ENCODE results near the gene RFX3.
A peak's percentile ranks its signal among the peaks of the same experiment; 100 is the strongest.

Gene RFX3

DNA sequence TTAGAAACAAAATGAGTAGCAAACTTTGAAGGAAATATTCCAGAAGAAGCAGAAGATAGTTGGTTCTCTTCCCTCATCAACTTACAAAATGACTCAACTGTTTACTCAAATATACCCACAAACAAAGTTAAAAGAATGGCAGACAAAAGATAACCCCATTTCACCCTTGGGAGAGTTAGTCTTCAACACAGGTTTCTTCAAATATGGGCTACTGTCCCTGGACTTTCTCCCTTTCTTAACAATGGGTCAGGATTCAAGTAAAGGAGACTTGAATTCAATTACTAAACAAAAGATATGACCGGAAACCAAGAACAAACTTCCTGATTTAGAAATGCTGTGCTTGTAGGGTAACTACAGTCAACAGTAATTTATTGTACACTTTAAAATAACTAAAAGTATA lies 14.2 kb downstream of the RFX3 start:
- DNase-seq, result no peak

DNA sequence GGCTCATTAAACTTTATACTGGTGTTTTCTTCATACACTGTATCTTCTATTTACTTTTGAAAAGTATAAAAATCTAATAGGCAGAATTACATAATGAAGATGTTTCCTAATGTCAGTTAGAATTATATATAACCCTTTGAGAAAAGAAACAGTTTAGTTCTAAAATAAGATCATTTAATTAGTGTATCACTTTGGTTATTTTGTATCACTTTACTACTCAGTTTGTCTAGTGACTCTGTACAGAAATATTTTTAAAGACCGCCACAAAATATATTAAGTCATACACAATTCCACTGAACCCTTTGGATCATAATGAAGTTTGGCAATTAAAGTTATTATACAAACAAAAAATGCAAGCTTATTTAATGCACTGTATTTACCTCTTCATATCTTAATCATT lies 15.0 kb downstream of the RFX3 start:
- no peak for DNase-seq

DNA sequence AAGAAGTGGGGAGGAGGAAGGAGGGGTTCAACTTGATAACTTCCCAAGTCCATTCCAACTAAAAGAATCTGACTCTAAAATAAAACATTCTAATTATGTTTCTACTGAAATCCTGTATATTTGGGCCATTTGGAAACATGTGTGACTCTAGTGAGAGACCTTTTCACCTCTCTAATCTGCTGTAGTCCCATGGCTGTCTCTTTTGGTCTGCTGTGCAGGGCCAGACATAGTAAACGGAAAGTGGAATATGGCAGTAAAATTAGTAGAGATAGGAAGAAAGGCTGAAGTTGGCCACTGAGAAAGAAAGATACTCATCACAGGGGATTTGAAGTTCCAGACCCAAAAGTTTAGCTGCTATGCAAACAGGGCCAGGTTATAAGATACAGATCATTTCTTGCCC lies 15.9 kb downstream of the RFX3 start:
- DNase-seq, result no peak

DNA sequence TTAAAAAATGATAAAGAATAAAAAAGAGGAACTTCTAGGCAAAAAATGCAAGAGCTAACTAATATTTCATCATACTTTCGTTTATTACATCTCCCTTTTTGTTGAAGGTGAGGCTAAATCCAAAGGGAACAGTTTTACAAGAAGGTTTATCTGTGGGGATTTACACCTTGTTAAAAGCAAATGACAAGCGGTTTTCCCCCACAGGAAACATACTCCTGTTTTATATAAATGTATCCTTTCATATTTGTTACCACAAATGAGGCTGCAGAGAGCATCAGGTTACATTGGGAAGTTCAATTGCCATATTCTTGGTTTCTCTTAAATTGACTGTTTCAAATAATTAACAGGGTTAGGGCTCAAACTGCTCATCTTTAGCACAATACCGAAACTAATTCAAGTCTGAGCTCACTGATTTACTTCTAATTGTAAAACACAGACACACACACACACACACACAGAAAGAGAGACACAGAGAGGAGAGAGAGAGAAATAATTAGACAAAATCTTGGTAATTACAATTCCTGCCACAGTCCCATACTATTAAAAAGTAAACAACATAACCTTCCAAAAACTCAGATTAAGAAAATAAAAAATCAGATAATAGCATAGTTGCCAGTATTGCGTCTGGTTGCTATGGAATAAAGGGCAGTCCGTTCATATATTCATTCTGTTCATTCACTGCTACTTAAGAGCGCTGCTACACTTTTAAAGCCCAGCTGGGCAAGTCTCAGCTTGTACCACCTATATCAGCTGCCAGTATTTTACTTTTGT lies 17.1 kb downstream of the RFX3 start:
- no peak for DNase-seq

DNA sequence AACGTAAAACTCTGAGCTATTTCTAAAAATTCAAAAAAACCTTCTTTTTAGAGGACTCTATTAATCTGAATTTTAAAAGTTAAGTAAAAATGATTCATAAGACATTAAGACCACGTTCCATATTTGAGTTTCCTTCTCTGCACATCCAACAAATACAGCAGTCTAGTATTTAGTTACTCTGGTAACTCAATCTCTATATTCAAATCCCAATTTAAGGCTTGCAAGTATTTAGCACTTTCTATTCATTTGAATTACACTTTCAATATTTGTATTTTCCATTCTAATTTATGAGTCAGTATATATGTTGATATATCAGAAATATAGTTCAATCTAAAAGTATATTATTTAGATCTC lies 17.7 kb downstream of the RFX3 start:
- DNase-seq, result no peak

DNA sequence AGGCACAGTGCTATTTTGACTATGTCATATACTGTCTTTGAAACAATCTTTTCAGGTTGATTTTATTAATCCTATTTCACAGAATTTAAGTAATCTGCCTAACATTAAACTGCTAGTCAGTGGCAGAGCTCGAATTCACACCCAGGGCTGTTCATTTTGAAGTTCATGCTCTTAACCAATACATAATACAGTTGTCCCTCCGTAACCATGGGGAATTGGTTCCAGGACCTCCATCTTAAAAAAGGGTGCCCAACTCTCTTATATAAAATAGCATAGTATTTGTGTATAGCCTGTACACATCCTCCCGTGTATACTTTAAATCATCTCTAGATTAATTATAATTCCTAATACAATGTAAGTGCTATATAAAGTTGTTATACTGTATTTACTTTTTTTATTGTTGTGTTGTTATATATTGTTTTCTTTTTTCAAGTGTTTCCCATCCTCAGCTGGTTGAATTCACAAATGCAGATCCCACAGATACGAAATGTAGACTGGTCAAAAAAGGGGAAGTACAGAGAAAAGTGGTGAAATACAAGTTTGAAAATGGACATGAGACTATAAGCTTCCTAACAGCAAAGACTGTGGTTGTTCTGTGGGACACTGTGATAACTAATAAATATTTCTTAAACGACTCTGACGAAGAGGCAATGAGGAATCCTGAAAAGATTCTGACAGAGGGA lies 18.3 kb downstream of the RFX3 start:
- DNase-seq, result no peak

DNA sequence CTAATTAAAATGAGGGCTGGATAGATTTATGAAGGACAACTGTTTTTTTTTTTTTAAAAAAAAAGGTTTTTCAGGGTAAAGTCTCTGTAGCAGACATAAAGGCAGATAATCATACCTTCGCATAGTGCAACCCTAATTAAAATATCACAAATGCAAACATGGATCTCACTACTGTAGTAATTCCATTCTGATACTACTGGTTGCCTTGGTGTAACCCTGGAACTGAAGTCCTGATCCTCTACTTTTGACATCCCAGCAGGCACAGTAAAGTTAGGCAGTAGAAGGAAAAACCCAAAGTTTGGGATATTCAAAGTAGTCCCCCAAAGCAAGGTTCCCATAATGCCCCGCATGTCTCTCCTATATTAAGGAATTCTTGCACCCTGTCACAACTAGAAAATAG lies 19.6 kb downstream of the RFX3 start:
- no peak for DNase-seq

DNA sequence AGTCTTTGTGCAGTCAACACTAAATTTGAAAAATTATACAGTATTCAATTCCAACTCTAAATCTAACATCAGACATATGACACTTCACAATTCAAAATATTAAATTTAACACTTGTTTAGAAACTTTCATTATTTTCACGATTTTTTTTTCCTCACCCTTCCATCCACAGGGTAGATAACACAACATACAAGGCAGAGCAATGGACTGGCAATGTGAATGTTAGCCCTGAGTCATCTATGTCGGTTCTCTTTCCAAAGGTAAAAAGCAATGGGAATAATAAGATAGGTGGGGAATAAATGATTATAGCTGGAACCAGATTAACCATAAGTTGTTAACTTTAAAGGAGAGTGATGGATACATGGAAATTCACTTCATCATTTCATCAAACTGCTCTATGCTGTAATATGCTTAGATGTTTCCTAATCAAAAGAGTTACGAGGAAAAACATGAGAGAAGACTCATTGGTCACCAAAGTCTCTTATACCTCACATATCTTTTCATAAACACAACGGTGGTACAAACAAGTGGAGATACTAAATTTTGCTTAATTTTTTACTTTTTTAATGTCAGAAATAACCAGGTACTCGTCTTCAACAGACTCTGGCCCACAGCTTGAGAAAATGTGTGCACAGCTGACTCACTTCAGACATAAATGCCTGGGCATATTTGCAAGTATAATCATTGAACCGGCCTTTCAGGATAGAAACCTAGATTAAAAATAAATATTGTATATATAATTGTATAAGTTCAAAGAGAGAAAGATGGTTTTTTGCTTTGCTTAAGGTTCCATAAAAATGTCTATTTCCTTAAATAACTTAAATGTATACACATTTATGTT lies 23.0 kb downstream of the RFX3 start:
- DNase-seq, result no peak

DNA sequence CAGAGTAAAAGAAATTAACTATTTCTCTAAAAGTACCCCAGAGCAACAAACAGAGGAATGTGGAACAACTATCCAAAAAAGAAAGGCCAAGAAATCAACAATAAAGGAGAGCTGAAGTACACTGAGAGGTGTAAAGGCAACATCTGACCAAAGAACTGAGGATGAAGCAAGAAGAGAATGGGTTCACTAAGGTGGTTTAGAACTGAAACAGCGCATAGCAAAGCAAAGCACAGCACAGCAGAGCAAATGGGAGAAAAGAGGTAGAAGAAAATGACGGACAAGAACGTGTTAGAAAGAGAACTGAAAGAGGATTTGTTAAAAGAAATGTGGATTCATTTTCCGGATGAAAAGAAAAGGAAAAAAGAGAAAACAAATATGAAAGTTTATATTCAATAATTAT lies 25.8 kb downstream of the RFX3 start:
- no peak for DNase-seq

DNA sequence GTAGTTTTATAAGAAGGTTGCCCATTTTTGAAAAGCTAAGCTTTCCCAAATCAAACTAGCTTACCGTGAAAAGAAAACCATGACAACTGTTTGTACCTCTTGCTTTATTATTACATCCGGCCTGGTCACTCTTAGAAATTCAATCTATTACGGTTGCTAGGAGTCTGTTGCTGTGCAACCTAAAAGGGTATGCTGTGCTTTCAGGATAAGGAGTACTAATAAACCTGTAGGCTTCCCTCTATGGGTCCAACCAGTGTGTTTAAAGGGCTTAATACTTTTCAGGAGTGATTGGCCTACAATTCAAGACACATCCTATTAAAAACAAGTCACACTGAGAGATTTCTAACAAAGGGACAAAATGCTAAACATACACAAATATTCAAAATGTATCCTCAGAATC lies 27.1 kb downstream of the RFX3 start:
- DNase-seq, result no peak

DNA sequence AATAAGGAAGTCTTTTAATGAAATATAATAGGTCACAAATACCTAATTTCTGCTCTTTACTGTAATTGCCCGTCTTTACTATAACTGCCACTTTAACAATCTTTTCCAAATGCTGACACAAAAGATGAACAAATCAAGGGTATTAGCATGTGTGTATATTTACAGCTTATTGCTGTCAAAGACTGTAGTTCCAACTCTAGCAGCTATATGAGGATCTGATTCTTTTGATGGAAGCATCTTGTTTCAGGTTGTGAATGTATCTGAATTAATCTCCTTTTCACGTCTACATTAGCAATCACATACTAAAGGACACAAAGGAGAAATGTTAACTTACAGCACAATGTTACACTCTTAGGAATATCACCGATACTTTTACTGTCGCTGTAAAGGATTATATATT lies 27.9 kb downstream of the RFX3 start:
- no peak for DNase-seq

DNA sequence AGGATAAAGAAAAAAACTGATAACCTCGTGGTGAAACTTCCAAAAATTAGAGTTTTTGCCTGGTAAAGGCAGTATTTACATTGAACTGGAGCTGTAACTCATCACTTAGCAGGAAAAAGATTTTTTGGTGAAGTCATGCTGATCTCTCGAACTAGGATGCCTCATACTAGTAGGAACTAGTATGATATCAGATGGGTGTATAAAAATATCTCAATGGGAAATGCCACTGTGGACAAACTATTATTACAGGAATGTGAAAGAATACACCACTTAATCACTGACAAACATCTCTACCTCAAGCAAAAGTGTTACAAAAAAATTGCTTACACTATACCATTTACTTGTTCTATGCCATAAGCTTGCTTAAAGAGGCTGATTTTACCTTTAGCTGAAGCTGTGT lies 28.4 kb downstream of the RFX3 start:
- no peak for DNase-seq

DNA sequence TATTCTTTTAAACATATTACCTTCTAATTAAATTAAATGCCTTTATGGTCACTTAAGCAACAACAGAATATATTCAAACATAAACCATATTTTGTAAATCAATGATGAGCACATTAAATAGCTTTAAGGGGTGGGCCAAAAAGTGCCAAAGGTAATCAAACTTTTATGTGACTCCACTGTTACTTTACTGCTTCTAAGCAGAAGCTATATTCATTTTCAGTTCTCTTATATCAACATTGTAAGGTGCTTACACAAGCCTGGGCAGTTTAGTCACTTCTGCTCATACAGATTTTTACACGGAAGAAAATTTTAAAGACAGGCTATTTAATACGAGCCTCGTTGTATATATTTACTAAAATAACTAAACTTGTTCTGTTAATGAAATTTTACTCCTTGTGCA lies 29.9 kb downstream of the RFX3 start:
- no peak for DNase-seq

DNA sequence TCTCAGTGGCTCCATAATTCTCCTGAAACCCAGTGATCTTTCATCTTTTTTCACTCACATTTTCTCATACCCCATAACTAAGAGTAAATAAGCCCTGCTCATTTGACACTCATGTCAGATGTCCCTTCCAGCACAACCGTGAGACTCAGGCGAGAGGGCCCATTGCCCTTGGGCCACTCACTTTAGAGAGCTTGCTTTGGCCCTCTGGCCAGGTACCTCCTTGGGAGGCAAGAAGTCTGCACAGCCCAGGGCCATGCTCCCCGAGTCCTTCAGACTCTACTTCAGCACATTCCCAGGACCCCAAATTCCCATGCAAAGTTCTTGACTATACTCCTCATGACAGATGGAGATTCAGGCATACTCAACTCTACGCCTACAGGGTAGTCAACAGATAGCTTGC lies 33.6 kb downstream of the RFX3 start:
- no peak for DNase-seq

DNA sequence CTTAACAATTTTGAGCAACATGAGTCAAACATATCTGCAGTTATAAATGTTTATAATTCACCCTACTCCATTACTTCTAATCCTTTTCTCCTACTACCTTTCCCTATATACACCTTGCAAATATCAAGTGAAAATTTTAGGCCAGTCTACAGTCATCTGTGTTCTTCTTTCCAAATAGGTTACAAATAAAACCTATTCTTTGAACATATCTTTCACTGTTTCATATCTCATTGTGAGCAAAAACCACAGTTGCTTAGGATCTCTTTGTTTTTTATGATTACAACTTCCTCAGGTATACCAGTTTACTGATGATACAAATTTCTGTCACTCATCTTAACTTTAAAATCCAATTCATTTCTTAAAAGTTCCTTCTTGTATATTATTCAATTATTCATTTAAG lies 34.4 kb downstream of the RFX3 start:
- DNase-seq, result no peak

DNA sequence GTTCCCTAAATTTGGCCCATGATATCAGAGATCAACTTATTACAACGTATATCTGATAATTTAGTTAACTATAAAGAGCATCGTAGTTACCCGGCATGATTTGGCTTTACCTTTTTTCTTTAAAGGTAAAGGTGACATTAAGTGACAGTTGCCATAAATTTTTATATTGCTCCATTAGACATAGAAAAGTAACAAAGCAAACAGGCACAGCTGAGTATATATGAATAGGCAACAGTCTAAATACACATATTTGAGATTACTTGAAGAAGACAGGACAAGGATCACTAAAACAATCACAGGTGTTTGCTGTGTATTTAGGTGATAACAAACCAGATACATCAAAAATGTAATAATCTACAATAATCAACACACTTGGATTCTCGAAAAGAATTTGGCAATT lies 34.8 kb downstream of the RFX3 start:
- DNase-seq, result no peak

DNA sequence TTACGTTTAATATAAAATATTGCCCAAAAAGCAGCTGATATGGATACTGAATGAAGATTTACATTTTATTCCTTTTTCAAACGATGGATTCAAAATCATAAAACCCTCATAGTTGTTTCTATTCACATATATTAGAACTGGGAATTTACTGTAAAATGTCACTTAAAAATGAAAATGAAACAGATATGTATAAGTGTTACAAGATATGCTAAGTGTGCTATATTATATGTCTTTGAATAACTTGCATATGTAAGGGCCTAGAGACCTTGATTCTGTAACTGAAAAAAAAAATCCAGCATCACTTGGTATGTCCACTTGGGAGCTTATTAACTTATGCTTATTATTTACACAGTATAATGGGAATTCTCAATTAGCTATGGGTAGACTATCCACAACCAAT lies 43.2 kb downstream of the RFX3 start:
- no peak for DNase-seq

DNA sequence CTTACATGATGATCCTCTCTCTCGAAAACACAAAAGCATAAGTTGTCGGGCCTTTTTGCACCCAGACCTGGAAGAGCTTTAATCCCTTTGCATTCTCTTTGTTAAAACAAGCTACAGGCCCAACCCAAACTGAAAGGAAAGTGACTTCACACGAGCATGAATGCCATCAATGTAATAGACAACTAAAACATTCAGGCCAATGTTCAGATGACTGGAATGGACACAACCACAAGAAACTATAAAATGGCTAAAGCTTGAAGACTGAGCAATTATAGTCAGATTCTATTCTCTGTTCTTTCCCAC lies 45.5 kb downstream of the RFX3 start:
- DNase-seq, result no peak

DNA sequence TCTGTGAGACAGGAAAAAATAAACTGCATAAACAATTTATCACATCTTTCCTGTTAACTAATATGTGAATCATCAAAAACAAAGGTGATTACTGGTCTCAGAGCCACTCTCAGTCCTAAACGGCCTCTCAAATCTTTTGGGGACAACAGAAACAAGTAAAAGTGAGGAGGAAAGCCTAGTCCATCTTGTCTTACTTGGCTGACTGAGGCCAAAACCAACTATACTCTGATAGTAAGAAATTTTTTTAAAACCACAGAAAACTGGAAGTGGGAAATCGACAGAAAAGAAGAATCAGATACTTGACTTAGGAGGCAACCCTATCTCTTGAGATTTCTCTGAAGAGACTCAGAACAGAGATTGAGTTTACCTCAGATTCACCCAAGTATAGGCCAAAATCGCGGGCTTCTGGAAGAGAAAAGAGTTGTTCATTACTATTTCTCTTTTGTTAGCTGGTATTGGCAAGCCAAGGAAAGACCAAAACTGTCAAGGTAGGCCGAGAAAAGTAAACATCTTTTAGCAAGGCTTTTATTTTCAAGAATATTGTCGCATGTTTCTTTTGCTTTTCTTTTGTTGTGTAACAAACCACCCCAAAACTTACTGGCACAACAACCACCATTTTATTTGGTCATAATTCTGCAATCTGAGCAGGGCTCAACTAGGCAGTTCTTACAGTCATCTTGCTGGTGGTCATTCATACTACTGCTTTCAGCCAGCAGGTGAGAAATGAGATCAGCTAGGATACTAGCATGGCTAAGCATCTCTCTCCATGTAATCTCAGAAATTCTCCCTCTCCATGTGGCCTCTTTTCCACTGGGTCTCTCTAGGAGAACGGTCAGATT lies 46.1 kb downstream of the RFX3 start:
- no peak for DNase-seq

DNA sequence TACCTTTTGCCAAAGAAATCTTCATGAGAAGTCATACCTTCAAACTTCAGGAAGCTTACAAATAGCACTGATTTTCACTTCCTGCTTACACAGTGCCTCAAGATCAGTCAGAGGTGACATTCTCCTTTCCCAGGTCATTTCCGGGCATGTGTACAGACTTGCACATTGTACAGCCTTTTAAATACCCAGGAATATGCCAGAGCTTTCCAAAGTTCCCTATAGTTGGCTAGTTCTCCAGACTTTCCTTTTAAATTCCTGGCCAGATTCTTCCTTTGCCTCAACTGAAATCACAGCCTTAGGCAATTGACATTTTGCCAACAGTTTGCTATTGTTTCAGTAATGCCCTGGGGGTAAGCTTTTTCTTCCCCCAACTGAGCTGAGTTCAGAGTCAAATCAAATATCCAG lies 47.2 kb downstream of the RFX3 start:
- DNase-seq, result peak; percentile 64

DNA sequence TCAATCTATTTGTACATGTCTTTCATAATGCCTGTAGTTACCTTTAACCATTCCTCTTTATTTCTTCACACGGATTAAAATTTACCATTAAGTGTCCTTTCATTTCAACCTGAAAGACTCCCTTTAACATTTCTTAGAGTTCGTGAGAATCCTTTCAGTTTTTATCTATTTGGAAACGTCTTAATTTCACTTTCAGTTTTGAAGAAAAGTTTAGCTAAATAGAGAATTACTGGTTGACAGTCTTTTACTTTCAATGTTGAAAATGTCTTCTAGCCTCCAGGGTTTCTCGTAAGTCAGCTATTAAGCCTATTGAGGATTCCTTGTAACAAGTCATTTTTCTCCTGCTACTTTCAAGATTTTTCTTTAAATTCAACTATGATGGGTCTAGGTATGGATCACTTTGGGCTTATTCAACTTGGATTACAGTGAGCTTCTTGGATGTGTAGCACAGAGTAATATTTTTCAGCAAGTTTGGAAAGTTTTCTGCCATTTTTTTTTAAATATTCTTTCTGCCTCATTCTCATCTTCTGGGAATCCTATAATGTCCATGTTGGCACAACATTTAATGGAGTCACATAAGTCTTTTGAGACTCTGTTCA lies 48.5 kb downstream of the RFX3 start:
- no peak for DNase-seq

DNA sequence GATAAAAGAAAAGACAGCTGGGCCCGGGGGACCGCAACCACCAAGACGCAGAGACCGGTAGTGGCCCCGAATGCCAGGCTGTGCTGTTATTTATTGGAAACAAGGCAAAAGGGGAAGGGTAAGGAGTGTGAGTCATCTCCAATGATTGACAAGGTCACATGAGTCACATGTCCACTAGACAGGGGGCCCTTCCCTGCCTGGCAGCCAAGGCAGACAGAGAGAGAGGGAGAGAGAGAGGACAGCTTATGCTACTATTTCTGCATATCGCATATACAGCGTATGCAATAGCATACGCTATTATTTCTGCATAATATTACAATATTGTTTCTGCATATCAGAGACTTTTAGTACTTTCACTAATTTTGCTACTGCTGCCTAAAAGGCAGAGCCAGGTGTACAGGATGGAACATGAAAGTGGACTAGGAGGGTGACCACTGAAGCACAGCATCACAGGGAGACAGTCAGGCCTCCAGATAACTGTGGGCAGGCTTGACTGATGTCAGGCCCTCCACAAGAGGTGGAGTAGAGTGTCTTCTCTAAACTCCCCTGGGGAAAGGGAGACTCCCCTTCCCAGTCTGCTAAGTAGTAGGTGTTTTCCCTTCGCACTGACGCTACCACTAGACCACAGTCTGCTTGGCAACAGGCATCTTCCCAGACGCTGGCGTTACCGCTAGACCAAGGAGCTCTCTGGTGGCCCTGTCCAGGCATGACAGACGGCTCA lies 50.3 kb downstream of the RFX3 start:
- peak; percentile 66 for DNase-seq
